CD14-positive monocyte (primary cell): ENCODE data around the gene GLCE. TPM values are rescaled to one million over a fixed set of nuclear protein-coding genes. Genes with fewer than 3 reads are reported as not detected.

Source experiments
- DNase-seq, 3 donors: peaks; one replicate each; pipeline ENCODE4 v3.0.0-alpha.2; 2011 to 2022
- H2AFZ ChIP-seq: 2 replicates; pipeline ENCODE4 v1.6.0; 2012; ENCODE audit warnings: mild to moderate bottlenecking, low read depth, low read length, inconsistent platforms; ENCODE audit not compliant: insufficient read depth, poor library complexity, severe bottlenecking
- H3K27ac ChIP-seq, 2 donors: 1 replicate in 1 of 2; 2 replicates in 1 of 2; pipeline ENCODE4 v1.5.1; 2012 to 2013; ENCODE audit warnings: low read length in 2 of 2, control low read depth in 1 of 2, inconsistent platforms in 1 of 2, low read depth in 1 of 2, mild to moderate bottlenecking in 1 of 2
- H3K27me3 ChIP-seq, 2 donors: one replicate each; pipeline versions ENCODE4 v1.6.0 to v1.6.1; 2011 to 2013; ENCODE audit warnings: low read length in 2 of 2; ENCODE audit not compliant: control insufficient read depth in 2 of 2, insufficient read depth in 2 of 2
- H3K36me3 ChIP-seq, 2 donors: replicated peaks in 1 of 2; 1 replicate in 1 of 2; 2 replicates in 1 of 2; pipeline versions ENCODE4 v1.5.1 to v1.6.1; 2012 to 2013; ENCODE audit warnings: low read length in 2 of 2, control low read depth in 1 of 2, inconsistent platforms in 1 of 2, mild to moderate bottlenecking in 1 of 2; ENCODE audit not compliant: insufficient read depth in 2 of 2, control insufficient read depth in 1 of 2
- H3K4me1 ChIP-seq, 2 donors: 1 replicate in 1 of 2; 2 replicates in 1 of 2; pipeline versions ENCODE4 v1.5.1 to v1.6.1; 2012 to 2013; ENCODE audit warnings: low read length in 2 of 2, control low read depth in 1 of 2, inconsistent platforms in 1 of 2, mild to moderate bottlenecking in 1 of 2, moderate library complexity in 1 of 2; ENCODE audit not compliant: insufficient read depth in 2 of 2, control insufficient read depth in 1 of 2
- H3K4me2 ChIP-seq: replicated peaks from 2 replicates; pipeline ENCODE3; 2012; ENCODE audit warnings: low read length, moderate library complexity, mild to moderate bottlenecking; ENCODE audit not compliant: poor library complexity, severe bottlenecking; ENCODE audit errors: extremely low read depth
- H3K4me3 ChIP-seq, 3 experiments: fragments of 200-600 bp in 1 of 3; sonication (generic) in 1 of 3; replicated peaks in 1 of 3; 1 replicate in 2 of 3; 2 replicates in 1 of 3; pipeline ENCODE4 v1.5.1; 2011 to 2013; ENCODE audit warnings: low read length in 3 of 3, mild to moderate bottlenecking in 3 of 3, control low read depth in 2 of 3, low read depth in 2 of 3, inconsistent platforms in 1 of 3, moderate library complexity in 1 of 3
- H3K79me2 ChIP-seq: 2 replicates; pipeline ENCODE4 v1.6.0; 2012; ENCODE audit warnings: mild to moderate bottlenecking, control low read depth, inconsistent platforms, low read length, moderate library complexity; ENCODE audit not compliant: insufficient read depth
- H3K9ac ChIP-seq: 2 replicates; pipeline ENCODE4 v1.6.0; 2017; ENCODE audit warnings: low read length, mild to moderate bottlenecking; ENCODE audit not compliant: insufficient read depth, poor library complexity, severe bottlenecking
- H3K9me3 ChIP-seq, 2 donors: replicated peaks in 1 of 2; 1 replicate in 1 of 2; 2 replicates in 1 of 2; pipeline versions ENCODE4 v1.5.1 to v1.6.1; 2012 to 2013; ENCODE audit warnings: low read length in 2 of 2, control low read depth in 1 of 2; ENCODE audit not compliant: control insufficient read depth in 1 of 2, insufficient read depth in 1 of 2
- H4K20me1 ChIP-seq: 2 replicates; pipeline ENCODE4 v1.6.0; 2012; ENCODE audit warnings: mild to moderate bottlenecking, low read length, control low read depth, moderate library complexity; ENCODE audit not compliant: insufficient read depth
- H3K27ac Mint-ChIP-seq, 7 donors: one replicate each; pipeline ENCODE4 v1.8.0; 2020; ENCODE audit warnings: mild to moderate bottlenecking in 7 of 7, mixed read lengths in 7 of 7, moderate library complexity in 6 of 7, inconsistent platforms in 2 of 7
- H3K27me3 Mint-ChIP-seq, 3 donors: one replicate each; pipeline ENCODE4 v1.8.0; 2021 to 2022; ENCODE audit warnings: low read depth in 3 of 3, mild to moderate bottlenecking in 3 of 3, mixed read lengths in 3 of 3, moderate library complexity in 3 of 3, inconsistent platforms in 1 of 3
- H3K36me3 Mint-ChIP-seq, 2 donors: one replicate each; pipeline ENCODE4 v1.8.0; 2020; ENCODE audit warnings: mixed read lengths in 2 of 2, inconsistent platforms in 1 of 2, mild to moderate bottlenecking in 1 of 2
- H3K4me1 Mint-ChIP-seq: one replicate; pipeline ENCODE4 v1.8.0; 2020; ENCODE audit warnings: mild to moderate bottlenecking, mixed read lengths
- H3K4me3 Mint-ChIP-seq, 2 donors: one replicate each; pipeline ENCODE4 v1.8.0; 2020; ENCODE audit warnings: mild to moderate bottlenecking in 2 of 2, mixed read lengths in 2 of 2, moderate library complexity in 1 of 2
- H3K9me3 Mint-ChIP-seq, 7 donors: one replicate each; pipeline ENCODE4 v1.8.0; 2020 to 2022; ENCODE audit warnings: mixed read lengths in 7 of 7, mild to moderate bottlenecking in 6 of 7, moderate library complexity in 6 of 7, inconsistent platforms in 2 of 7
- WGBS: methylation state at CpG from one replicate; pipeline ENCODE4 v1.1.5; 2013; ENCODE audit warnings: missing lambda C conversion rate; ENCODE audit not compliant: insufficient coverage; 5-methylcytosine and 5-hydroxymethylcytosine counted together
- intact Hi-C, 2 donors: fragments of 100-400 bp; cut with micrococcal nuclease; formaldehyde crosslinking; loops; one replicate each; pipeline versions ENCODE4 v1.15.0 to v1.15.1; 2023
- polyA plus RNA-seq, 3 donors: library from polyadenylated mRNA; depleted of rRNA in 1 of 3; unstranded in 2 of 3; stranded (reverse) in 1 of 3; fragments of 300-500 nt in 2 of 3; fragments of >200 nt in 1 of 3; fragmentation: Illumina TruSeq in 2 of 3; gene quantifications; 1 replicate in 2 of 3; 2 replicates in 1 of 3; pipeline ENCODE4 v1.2.3, GENCODE V29; 2012 to 2021
- TF ChIP-seq, protein P1 (sequence below): fragments of 200-600 bp; IDR thresholded peaks from one replicate; pipeline ENCODE4 v1.8.0; 2022; ENCODE audit warnings: antibody characterized with exemption, mild to moderate bottlenecking

GLCE gene
- polyA plus RNA-seq, 3 donors = 11.0 to 24.3 (median 24.0) TPM

DNA sequence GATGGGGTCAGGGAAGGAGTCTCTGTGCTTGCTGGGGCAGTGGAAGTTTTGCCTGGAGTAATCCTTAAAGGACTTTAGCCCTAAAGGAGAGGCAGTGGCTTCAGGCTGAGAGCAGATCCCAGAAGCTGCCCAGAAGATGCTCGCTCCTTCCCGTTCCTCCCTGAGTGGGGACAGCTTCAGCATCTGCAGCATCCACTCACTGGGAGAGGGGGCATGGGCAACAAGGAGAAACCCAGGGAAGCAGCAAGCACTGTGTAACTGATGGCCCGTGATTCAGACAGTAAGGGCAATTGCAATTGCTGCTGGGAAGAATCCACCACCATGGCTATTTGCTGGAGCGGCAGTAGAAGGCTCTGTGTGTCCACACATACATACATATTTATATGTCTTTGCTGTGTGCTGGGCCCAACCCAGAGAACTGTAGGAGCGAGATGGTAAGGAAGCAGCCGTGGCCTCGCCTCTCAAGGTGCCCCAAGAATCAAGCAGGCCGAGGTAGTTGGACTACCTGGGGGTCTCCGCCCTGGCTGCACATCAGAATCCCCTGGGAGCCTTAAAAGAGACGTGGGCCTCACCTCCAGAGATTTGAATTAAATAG, 132.5 kb downstream of the GLCE start:
- no peaks in the 10 kb centered on the region for H4K20me1 ChIP-seq
- no peak overlapping the region for H3K9ac ChIP-seq
- no peak overlapping the region for H3K27ac Mint-ChIP-seq
- H3K9me3 Mint-ChIP-seq = peaks cover 0 to 5% (median 0%) of the 10 kb centered on the region in 7 donors
- no peak overlapping the region for H3K4me3 ChIP-seq
- intact Hi-C loops = no loop called here
- no peak for DNase-seq
- H3K27me3 Mint-ChIP-seq = peaks cover 15 to 23% (median 19%) of the 10 kb centered on the region in 3 donors
- H3K36me3 Mint-ChIP-seq = no peaks in the 10 kb centered on the region
- H3K79me2 ChIP-seq = no peaks in the 10 kb centered on the region
- H3K36me3 ChIP-seq = no peaks in the 10 kb centered on the region
- H3K4me1 ChIP-seq = no peaks in the 10 kb centered on the region
- H2AFZ ChIP-seq = no peak overlapping the region
- TF ChIP-seq, protein P1, sequence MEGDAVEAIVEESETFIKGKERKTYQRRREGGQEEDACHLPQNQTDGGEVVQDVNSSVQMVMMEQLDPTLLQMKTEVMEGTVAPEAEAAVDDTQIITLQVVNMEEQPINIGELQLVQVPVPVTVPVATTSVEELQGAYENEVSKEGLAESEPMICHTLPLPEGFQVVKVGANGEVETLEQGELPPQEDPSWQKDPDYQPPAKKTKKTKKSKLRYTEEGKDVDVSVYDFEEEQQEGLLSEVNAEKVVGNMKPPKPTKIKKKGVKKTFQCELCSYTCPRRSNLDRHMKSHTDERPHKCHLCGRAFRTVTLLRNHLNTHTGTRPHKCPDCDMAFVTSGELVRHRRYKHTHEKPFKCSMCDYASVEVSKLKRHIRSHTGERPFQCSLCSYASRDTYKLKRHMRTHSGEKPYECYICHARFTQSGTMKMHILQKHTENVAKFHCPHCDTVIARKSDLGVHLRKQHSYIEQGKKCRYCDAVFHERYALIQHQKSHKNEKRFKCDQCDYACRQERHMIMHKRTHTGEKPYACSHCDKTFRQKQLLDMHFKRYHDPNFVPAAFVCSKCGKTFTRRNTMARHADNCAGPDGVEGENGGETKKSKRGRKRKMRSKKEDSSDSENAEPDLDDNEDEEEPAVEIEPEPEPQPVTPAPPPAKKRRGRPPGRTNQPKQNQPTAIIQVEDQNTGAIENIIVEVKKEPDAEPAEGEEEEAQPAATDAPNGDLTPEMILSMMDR = no peak
- no peaks in the 10 kb centered on the region for H3K4me1 Mint-ChIP-seq
- no peaks in the 10 kb centered on the region for H3K9me3 ChIP-seq
- WGBS = 92% methylated on average over 8 of the region's 10 CpGs
- H3K4me3 Mint-ChIP-seq = no peak overlapping the region
- H3K4me2 ChIP-seq = no peak overlapping the region
- H3K27me3 ChIP-seq = peaks cover 0 to 12% of the 10 kb centered on the region in 2 donors
- no peak overlapping the region for H3K27ac ChIP-seq

DNA sequence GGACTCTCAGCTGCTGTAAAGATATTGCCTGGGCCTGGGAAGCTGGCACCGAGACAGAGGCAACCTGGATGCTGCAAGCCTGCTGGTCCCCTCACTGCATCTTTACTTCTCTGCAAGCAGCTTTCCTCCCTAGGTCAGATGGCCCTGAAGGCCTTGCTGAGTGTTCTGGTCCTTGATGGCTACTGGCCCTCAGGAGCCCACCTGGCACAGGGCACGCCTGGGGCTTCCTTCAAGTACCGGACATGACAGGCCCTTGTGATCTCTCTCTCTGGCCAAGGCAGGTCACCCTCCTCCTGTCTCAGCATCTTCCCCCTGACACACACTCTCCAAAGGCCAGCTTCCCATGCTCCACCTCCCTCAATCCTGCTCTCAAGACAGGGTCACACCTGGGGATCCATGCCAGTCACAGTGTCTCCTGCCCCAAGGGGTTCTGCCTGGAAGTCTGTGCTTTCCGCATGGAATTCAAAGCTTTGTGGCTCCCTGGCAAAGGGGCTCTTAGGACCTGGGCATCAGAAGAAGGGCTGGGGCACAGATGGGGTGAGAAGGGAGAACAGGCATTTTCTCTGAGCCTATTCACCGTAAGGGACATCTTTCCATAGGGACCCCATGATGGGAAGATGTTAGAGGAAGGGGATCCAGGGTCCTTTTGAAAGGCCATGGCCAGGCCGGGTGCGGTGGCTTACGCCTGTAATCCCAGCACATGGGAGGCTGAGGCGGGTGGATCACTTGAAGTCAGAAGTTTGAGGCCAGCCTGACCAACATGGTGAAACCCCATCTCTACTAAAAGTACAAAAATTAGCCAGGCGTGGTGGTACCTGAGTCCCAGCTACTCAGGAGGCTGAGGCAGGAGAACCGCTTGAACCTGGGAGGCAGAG, 133.5 kb downstream of the GLCE start:
- Histone ChIP-seq H3K79me2 (no peaks in the 10 kb centered on the region), H3K9ac (no peak overlapping the region), H4K20me1 (no peaks in the 10 kb centered on the region), H3K27me3 (peaks cover 4 to 20% of the 10 kb centered on the region in 2 donors), H3K36me3 (no peaks in the 10 kb centered on the region), H3K27ac (no peak overlapping the region), H3K9me3 (no peaks in the 10 kb centered on the region), H3K4me2 (no peak overlapping the region), H3K4me3 (no peak overlapping the region), H3K4me1 (peaks cover 0 to 6% of the 10 kb centered on the region in 2 donors), H2AFZ (no peak overlapping the region)
- Mint-ChIP-seq H3K27ac (no peak overlapping the region), H3K4me1 (peaks cover 2% of the 10 kb centered on the region), H3K36me3 (no peaks in the 10 kb centered on the region), H3K9me3 (peaks cover 0 to 5% (median 0%) of the 10 kb centered on the region in 7 donors), H3K27me3 (peaks cover 21 to 31% (median 29%) of the 10 kb centered on the region in 3 donors), H3K4me3 (no peak overlapping the region)
- DNase-seq = no peak
- 95% methylated on average over 7 of the region's 11 CpGs for WGBS
- intact Hi-C loops = no loop called here
- TF ChIP-seq, protein P1 = no peak
